GM21360 (cell line): Measurements from ENCODE around the gene ILKAP.

ENCODE experiments used
- ATAC-seq: cut with Tn5 transposase; IDR thresholded peaks from one replicate; pipeline ENCODE4 v1.9.1; 2021; ENCODE audit warnings: mild to moderate bottlenecking, moderate library complexity; ENCODE audit not compliant: unreplicated experiment

The ILKAP gene

DNA sequence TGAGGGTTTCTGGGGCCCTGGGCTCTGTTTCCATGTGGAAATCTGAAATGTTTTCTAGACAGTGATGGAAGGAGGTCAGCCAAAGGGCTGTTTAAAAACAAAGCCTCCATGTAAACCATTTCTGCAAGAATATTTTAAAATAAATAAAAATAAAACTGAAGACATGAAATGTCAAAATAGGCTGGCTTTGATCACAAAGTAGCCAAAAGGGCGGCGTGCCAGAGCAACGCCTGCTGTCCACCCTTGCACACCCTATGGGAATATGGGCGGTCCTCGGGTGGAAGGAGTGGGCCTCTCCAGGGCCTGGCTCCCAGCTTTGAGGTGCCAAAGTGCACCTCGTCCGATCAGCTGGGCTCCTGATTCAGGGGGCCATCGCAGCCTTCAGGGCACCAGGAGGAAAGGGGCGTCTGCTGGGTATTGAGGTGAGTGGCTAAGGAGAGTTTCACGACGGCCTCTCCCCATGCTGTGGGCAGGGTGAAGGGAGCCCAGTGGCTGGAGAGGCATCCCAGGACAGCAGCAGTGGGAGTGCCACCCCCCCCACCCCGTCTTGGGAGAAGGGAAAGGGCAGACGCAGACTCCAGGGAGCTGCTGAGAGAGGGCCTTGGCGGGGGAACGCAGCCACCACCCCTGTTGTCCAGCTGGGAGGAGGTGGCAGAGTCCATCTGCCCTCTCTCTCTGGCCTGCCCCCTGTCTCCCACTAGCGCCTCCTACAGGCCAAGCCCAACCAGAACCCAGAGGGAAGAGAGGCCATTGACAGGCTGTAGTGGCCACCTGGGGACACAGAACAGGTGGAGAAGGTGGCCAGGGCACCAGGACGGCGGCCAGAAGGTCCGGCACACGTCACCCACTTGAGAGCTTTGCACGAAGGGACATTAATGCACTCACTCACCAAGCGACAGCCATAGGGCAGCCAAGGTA is 50.5 kb downstream of the ILKAP start:
- no peak for ATAC-seq

- no peak for ATAC-seq
Observed at GRCh38 chr2:238151628-238152235, 51.8 kb downstream of the ILKAP start.

DNA sequence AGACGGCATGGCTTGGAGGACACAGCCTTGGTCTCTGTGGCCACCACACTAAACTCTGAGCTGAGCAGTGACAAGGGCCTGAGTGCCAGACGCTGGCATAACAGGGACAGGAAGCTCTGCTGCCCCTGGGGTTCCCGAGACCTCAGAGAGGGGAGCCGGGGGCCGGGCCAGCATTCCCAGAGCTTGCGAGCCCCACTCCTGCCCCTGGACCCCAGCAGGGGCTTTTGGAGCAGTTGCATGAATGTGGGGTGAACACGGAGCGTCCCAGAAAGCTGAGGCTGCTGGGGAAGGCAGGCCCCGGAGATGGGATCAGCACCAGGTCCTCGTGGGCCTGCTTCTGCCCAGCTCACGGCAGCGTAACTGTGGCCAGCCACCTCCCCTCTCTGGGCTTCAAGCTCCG is 52.3 kb downstream of the ILKAP start:
- ATAC-seq, result no peak

- ATAC-seq, result no peak
Observed at GRCh38 chr2:238150686-238151085, 52.8 kb downstream of the ILKAP start.

DNA sequence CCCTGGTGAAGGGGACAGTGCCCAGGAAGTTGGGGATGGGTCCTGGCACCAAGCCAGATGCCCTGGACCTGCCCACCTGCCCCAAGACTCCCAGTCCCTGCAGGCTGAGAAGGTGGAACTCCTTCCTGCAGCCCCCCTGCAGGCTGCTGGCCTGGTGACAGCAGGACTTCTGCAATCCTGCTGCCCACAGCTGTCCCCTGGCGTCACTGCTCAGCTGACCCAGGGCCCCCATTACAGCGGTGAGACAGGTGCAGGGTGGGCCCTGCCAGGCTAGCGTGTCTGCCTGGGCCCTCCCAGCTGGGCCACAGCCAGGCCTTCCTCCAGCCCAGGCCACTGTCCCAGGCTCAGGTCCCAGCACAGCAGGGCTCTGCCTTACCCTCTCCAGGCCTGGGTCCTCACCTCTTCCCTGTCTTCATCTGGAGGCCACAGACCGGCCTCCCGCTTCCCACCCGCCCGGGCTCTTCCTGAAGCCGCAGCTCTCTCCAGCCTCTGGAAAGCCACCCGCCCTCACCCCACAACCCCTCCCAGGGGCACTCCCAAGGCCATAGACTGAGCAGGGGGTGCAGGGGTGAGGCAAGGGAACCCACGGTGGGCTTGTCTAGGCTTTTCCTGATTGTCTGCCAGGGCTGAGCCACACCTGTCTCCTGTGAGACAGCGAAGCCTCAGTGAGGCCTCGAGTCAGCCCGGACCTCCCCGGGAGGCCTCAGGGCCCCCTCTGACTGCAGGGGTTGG is 53.5 kb downstream of the ILKAP start:
- no peak for ATAC-seq

DNA sequence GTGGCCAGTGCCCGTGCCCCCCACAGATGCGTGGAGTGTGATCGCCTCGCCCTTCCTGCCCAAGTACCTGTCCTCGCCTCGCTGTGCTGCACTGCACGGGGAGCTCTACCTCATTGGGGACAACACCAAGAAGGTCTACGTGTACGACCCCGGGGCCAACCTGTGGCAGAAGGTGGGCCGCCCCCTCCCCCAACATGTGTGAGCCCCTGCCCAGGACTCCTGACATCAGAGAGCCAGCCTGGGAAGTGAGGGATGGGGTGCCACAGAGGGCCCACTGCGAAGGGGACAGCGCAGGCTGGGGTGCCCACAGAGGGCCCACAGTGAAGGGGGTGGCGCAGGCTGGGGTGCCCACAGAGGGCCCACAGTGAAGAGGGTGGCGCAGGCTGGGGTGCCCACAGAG is 54.5 kb downstream of the ILKAP start:
- ATAC-seq, result no peak

GRCh38 chr2:238146884-238147544 is 56.5 kb downstream of the ILKAP start:
- ATAC-seq, result no peak

DNA sequence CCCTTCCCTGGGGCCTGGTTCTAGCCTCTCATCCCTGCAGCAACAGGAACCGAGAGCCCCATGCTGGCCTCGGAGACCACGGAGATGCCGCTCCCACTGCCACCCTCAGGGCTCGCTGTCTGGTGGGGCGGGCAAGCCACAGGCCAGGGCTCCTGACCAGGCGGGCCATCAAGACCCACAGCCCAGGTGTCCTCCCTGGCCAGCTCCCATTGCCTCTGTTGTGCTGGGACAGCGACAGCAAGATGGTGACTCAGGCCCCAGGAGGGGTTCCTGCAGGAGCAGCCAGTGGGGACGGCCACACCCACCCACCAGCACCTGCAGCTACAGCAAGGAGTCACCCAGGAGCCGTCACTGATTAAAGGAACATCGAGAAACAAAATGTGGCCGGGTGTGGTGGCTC is 57.6 kb downstream of the ILKAP start:
- no peak for ATAC-seq

GRCh38 chr2:238145046-238145445 is 58.4 kb downstream of the ILKAP start:
- ATAC-seq, result no peak

GRCh38 chr2:238144262-238144661 is 59.2 kb downstream of the ILKAP start:
- no peak for ATAC-seq

DNA sequence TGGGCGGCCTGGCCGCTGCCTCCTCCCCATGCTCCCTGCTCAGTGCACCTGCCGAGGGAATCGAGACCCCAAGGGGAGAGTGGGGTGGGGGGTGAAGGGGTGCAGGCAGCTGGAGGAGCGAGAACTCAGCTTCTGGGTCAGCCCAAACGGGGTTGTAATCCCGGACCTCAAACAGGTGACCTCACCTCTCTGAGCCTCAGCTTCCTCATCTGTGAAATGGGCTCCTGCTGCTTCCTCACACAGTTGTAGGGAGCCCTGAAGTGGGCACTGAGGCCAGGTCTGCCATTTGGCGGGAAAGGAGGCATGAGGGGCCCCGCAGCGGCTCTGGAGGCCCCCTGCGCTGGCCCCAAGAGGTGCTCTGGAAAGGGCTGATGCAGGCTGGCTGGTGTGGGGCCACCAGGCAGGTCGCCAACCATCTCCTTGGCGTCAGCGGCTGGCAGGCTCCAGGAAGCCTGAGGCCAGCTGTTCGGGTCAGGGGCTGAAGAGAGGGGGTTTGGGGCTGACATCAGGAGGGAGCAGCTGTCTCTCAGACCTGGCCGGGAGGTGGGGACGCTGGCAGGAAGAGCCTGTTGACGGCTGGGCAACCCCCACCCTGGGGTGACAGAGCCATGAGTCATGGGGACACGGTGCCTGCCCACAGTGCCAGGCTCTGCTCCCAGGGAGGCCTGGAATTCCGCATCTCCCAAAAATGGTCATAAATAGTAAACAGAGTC is 60.1 kb downstream of the ILKAP start:
- ATAC-seq, result no peak

DNA sequence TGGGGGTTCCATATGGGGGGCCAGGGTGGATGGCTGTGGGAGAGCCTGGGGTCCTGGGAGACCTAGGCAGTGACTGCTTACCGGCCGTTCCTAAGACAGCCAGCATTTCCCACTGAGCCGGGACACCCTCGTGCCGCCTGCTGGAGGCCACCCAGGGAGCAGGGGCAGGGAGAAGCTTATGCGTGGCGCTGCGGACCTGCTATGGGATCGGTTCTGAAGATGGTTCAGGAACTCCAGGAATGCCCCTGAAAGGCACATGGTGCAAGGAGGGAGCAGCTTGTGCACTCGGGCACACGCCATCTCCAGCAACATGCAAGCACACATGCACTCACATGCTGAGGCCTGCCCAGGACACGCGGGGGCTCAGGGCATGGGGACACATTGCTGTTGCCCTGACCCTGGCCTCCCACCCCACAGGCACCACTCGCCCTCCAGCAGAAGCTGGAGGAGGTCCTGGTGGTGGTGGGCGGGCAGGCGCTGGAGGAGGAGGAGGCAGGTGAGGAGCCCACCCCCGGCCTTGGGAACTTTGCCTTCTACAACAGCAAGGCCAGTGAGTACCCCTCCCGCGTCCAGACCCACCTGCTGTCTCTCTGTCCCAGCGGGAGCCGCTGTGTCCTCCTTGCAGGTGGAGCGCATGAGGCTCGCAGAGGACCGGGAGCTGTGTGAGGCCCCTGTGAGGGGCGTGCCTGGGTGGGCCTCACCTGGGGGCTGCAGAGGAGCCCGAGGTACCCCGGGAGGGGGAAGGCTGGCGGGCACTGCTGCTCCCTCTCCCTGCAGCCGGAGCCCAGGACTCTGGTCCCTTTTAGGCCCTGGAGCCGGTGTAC is 60.9 kb downstream of the ILKAP start:
- no peak for ATAC-seq

GRCh38 chr2:238141541-238142318 is 61.8 kb downstream of the ILKAP start:
- no peak for ATAC-seq

GRCh38 chr2:238140721-238141540 is 62.6 kb downstream of the ILKAP start:
- no peak for ATAC-seq

GRCh38 chr2:238140040-238140439 is 63.5 kb downstream of the ILKAP start:
- ATAC-seq, result no peak

DNA sequence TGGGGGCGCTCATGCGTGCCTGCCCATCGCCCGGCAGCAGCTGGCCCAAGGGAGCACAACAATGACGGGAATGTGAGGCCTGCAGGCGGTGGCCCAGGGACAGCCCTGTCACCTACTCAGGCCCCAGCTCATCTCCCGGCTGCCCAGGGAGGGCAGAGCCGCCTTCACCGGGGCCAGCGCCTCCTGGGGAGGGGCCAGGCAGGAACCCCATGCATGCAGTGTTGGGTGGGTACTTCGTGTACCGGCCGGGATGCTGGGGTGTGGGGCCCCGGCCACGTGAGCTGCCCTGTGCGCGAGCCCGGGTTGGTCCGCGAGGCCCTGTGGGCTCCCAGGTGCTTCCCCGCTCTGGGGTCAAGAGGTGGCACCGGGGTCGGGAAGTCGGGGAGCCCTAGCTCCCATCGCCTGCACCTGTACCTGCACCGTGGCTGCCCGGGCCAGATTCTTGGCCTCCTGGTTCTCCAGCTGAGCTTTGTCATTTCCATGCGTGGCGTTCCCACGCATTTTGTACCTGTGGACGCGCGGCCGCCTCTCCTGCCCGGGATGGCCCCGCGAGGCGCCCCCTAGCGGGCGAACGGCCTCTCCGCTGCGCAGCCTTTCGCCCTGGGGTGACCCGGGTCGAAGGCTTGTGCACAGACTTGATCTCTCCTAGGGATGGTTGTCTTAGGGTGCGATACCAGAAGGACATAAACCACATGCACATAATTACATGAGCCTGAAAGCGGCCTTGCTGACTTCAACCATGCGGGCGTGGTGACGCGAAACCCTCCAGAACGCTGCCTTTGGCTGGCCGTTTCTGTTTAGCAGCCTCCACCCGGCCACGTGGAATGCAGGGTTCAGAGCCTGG is 64.1 kb downstream of the ILKAP start:
- ATAC-seq, result no peak
